Gastroesophageal sphincter (tissue), 4 donors: Measurements from ENCODE around the gene HLA-A. TPM values are rescaled to one million over a fixed set of nuclear protein-coding genes. Genes with fewer than 3 reads are reported as not detected.

Experiments used
- ATAC-seq: fragments of 150-250 bp; one replicate; pipeline ENCODE4 v1.9.1; 2016; ENCODE audit warnings: mild to moderate bottlenecking, moderate library complexity
- H3K27ac ChIP-seq, 4 donors: fragments of 200-600 bp; sonication (generic) in 3 of 4; 1 replicate in 3 of 4; 2 replicates in 1 of 4; pipeline ENCODE4 v1.5.1; 2016 to 2019
- H3K27me3 ChIP-seq: fragments of 200-600 bp; sonication (generic); one replicate; pipeline ENCODE4 v1.5.1; 2019
- H3K36me3 ChIP-seq, 2 donors: fragments of 200-600 bp; sonication (generic); one replicate each; pipeline ENCODE4 v1.5.1; 2019; ENCODE audit warnings: control low read depth in 1 of 2
- H3K4me1 ChIP-seq, 3 donors: fragments of 200-600 bp; sonication (generic); 1 replicate in 2 of 3; 2 replicates in 1 of 3; pipeline ENCODE4 v1.5.1; 2016 to 2019; ENCODE audit warnings: control low read depth in 2 of 3
- H3K4me3 ChIP-seq, 2 donors: fragments of 200-600 bp; sonication (generic); one replicate each; pipeline ENCODE4 v1.5.1; 2019; ENCODE audit warnings: mild to moderate bottlenecking in 1 of 2, moderate library complexity in 1 of 2
- H3K9me3 ChIP-seq, 3 donors: fragments of 200-600 bp; sonication (generic); one replicate each; pipeline ENCODE4 v1.5.1; 2017 to 2019; ENCODE audit warnings: control low read depth in 2 of 3
- EP300 ChIP-seq: sonication (generic); formaldehyde crosslinking; IDR thresholded peaks from one replicate; pipeline ENCODE4 v1.6.1; 2017; ENCODE audit warnings: antibody characterized with exemption, mild to moderate bottlenecking
- POLR2A ChIP-seq, 2 donors: fragments of 450-650 bp; IDR thresholded peaks; one replicate each; pipeline ENCODE4 v1.6.1; 2017; ENCODE audit warnings: antibody characterized with exemption in 2 of 2, mild to moderate bottlenecking in 2 of 2, moderate library complexity in 1 of 2
- POLR2AphosphoS5 ChIP-seq: sonication (generic); formaldehyde crosslinking; IDR thresholded peaks from one replicate; pipeline ENCODE4 v1.6.1; 2017; ENCODE audit warnings: antibody characterized with exemption
- WGBS, 2 donors: methylation state at CpG; one replicate each; pipeline ENCODE4 v1.1.5; 2018; ENCODE audit warnings: low coverage in 1 of 2; 5-methylcytosine and 5-hydroxymethylcytosine counted together
- total RNA-seq, 4 donors: library from RNA; depleted of rRNA; stranded (reverse); fragments of >200 nt; gene quantifications; one replicate each; pipeline ENCODE4 v1.1.0, GENCODE V29; 2016
- TF ChIP-seq, protein P1 (sequence below), 4 experiments: fragments of 200-600 bp in 2 of 4; fragments of 450-650 bp in 2 of 4; sonication (generic) in 1 of 4; IDR thresholded peaks; one replicate each; pipeline ENCODE4 v1.5.1; 2017 to 2019; ENCODE audit warnings: antibody characterized with exemption in 4 of 4, mild to moderate bottlenecking in 2 of 4, moderate library complexity in 2 of 4

The HLA-A gene
- total RNA-seq, 4 donors from 2014 or later = 281 to 626 (median 424) TPM

- 53 to 54% methylated on average over 2 of the region's 2 CpGs for WGBS, 2 donors
- Histone ChIP-seq H3K9me3 (no peaks in the 10 kb centered on the region), H3K4me1 (peaks cover 8 to 48% (median 21%) of the 10 kb centered on the region in 3 donors), H3K27me3 (no peaks in the 10 kb centered on the region), H3K4me3 (no peak overlapping the region), H3K27ac (peak overlapping the region in 1 of 4 donors; percentile 82), H3K36me3 (no peaks in the 10 kb centered on the region)
- TF ChIP-seq POLR2AphosphoS5 = no peak
- TF ChIP-seq, protein P1, sequence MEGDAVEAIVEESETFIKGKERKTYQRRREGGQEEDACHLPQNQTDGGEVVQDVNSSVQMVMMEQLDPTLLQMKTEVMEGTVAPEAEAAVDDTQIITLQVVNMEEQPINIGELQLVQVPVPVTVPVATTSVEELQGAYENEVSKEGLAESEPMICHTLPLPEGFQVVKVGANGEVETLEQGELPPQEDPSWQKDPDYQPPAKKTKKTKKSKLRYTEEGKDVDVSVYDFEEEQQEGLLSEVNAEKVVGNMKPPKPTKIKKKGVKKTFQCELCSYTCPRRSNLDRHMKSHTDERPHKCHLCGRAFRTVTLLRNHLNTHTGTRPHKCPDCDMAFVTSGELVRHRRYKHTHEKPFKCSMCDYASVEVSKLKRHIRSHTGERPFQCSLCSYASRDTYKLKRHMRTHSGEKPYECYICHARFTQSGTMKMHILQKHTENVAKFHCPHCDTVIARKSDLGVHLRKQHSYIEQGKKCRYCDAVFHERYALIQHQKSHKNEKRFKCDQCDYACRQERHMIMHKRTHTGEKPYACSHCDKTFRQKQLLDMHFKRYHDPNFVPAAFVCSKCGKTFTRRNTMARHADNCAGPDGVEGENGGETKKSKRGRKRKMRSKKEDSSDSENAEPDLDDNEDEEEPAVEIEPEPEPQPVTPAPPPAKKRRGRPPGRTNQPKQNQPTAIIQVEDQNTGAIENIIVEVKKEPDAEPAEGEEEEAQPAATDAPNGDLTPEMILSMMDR (IDR thresholded peaks at IDR 0.05) = no peak
- no peak for TF ChIP-seq EP300
- no peak for TF ChIP-seq POLR2A (IDR thresholded peaks at IDR 0.05)
- ATAC-seq = no peak
Observed at GRCh38 chr6:29968130-29968529, 25.8 kb downstream of the HLA-A start.

GRCh38 chr6:29968905-29969304 lies 26.6 kb downstream of the HLA-A start:
- H3K27ac ChIP-seq = no peak overlapping the region
- no peaks in the 10 kb centered on the region for H3K36me3 ChIP-seq
- ATAC-seq = no peak
- H3K27me3 ChIP-seq = no peaks in the 10 kb centered on the region
- peaks cover 8 to 46% (median 21%) of the 10 kb centered on the region in 3 donors for H3K4me1 ChIP-seq
- no peak overlapping the region for H3K4me3 ChIP-seq
- 88 to 100% methylated on average over 2 of the region's 2 CpGs for WGBS, 2 donors
- TF ChIP-seq EP300 (no peak), POLR2AphosphoS5 (no peak), POLR2A (IDR thresholded peaks at IDR 0.05) (no peak)
- TF ChIP-seq, protein P1 (IDR thresholded peaks at IDR 0.05) = no peak
- H3K9me3 ChIP-seq = no peaks in the 10 kb centered on the region

DNA sequence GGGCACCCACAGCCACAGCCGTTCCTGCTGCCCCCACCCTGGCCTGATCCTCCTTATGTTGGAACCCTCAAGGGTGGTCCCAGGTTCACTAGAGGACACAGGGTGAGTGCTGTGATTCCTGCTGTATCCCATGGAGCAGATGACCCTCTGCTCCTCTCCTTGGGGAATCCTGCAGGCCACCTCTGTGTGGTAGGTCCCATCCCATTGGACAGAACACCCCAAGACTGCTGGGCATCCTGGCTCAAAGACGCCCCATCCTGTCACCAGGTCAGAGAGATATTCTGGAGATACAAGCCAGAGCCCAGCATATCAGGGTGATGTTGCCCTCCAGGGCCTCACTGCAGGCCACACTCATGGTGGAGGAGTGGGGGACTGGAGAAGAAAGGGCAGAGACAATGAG lies 28.4 kb downstream of the HLA-A start:
- H3K9me3 ChIP-seq = no peaks in the 10 kb centered on the region
- H3K4me3 ChIP-seq = no peak overlapping the region
- peaks cover 3 to 46% (median 18%) of the 10 kb centered on the region in 3 donors for H3K4me1 ChIP-seq
- TF ChIP-seq POLR2AphosphoS5 (no peak), EP300 (no peak), POLR2A (IDR thresholded peaks at IDR 0.05) (no peak)
- TF ChIP-seq, protein P1 (IDR thresholded peaks at IDR 0.05) = no peak
- ATAC-seq = no peak
- WGBS, 2 donors = 75 to 100% methylated on average over 1 to 2 of the region's 2 CpGs
- H3K36me3 ChIP-seq = no peaks in the 10 kb centered on the region
- H3K27me3 ChIP-seq = no peaks in the 10 kb centered on the region
- H3K27ac ChIP-seq = no peak overlapping the region

DNA sequence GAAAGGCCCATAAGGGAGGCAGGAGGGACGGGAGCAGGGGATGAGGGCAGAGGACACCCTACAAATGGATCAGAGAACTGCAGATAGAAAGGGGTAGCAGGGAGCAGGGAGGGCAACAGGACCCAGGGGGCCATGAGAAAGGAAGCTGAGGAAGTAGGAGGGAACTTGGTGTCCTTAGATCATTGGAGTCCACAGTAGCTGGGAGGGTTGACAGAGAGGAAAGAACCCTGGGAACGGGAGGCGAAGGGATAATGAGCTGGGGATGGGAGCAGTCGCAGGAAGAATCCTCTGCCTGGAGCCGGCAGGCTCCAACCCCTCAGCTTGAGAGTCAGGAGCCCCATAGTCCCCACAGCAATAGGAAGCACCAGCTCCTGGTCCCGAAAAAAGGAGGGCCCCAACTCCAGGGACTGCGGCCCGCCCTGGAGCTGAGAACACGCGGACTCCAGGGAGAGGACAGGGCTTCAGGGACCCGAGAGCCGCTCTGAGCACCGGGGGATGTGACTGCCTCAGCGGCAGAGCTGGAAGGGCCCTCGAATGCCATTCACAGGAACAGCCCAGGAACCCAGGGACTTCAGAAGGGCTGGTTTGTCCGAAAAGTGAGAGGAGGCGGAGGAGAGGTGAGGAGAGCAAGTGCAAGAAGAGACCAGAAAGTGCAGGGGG lies 32.7 kb downstream of the HLA-A start:
- peaks cover 0 to 37% (median 5%) of the 10 kb centered on the region in 3 donors for H3K4me1 ChIP-seq
- no peak for ATAC-seq
- peak overlapping the region; percentile 42 to 59 for H3K4me3 ChIP-seq
- H3K36me3 ChIP-seq = no peaks in the 10 kb centered on the region
- 28 to 60% methylated on average over 1 to 10 of the region's 17 CpGs for WGBS, 2 donors
- no peaks in the 10 kb centered on the region for H3K9me3 ChIP-seq
- H3K27ac ChIP-seq = peak overlapping the region in 1 of 4 donors; percentile 90
- H3K27me3 ChIP-seq = no peaks in the 10 kb centered on the region
- TF ChIP-seq POLR2A (IDR thresholded peaks at IDR 0.05) = no peak
- TF ChIP-seq, protein P1 (IDR thresholded peaks at IDR 0.05) = no peak
- no peak for TF ChIP-seq EP300
- TF ChIP-seq POLR2AphosphoS5 = no peak

- H3K27me3 ChIP-seq = no peaks in the 10 kb centered on the region
- peak overlapping the region in 2 of 4 donors; percentile 90 to 95 for H3K27ac ChIP-seq
- peaks cover 0 to 37% (median 5%) of the 10 kb centered on the region in 3 donors for H3K4me1 ChIP-seq
- TF ChIP-seq POLR2A (IDR thresholded peaks at IDR 0.05) (no peak), EP300 (no peak), POLR2AphosphoS5 (no peak)
- TF ChIP-seq, protein P1 (IDR thresholded peaks at IDR 0.05) = no peak
- no peaks in the 10 kb centered on the region for H3K36me3 ChIP-seq
- peak overlapping the region; percentile 42 to 59 for H3K4me3 ChIP-seq
- 9 to 15% methylated on average over 16 to 25 of the region's 25 CpGs for WGBS, 2 donors
- no peaks in the 10 kb centered on the region for H3K9me3 ChIP-seq
- no peak for ATAC-seq
Observed at GRCh38 chr6:29975561-29975907, 33.2 kb downstream of the HLA-A start.
